SHP77 (cell line): ENCODE data around the gene CLDN7.

Experiments
- DNase-seq, 2 experiments: peaks; one replicate each; lab custom pipeline; 2025; lab: John Stamatoyannopoulos, UW

CLDN7 gene

GRCh38 chr17:7220593-7221277, 41.5 kb downstream of the CLDN7 start:
- peak; percentile 45 to 77 for DNase-seq

GRCh38 chr17:7219812-7220592, 42.3 kb downstream of the CLDN7 start, which contains the start of the genes ACADVL and DLG4:
TSS of gene ACADVL (plus strand) at chr17:7219938. CDS start at chr17:7219985, 47 bp downstream.
TSS of gene DLG4 (minus strand) at chr17:7219836.
- DNase-seq, result peak; percentile 89 to 91

- no peak for DNase-seq
These were observed 43.0 kb downstream of the CLDN7 start for GRCh38 chr17:7219229-7219811.

- DNase-seq, result no peak
These were observed 43.5 kb downstream of the CLDN7 start for GRCh38 chr17:7218758-7219157.

GRCh38 chr17:7218166-7218565, 44.1 kb downstream of the CLDN7 start:
- DNase-seq, result no peak

- peak; percentile 39 to 73 for DNase-seq
These were observed 44.9 kb downstream of the CLDN7 start for GRCh38 chr17:7217113-7217987.

- DNase-seq, result no peak
These were observed 45.8 kb downstream of the CLDN7 start for GRCh38 chr17:7216242-7217112.

GRCh38 chr17:7215652-7216180, 46.6 kb downstream of the CLDN7 start:
- peak; percentile 15 to 34 for DNase-seq

- no peak for DNase-seq
These were observed 47.1 kb downstream of the CLDN7 start for GRCh38 chr17:7215136-7215638.

GRCh38 chr17:7214300-7215135, 47.8 kb downstream of the CLDN7 start:
- peak; percentile 99 for DNase-seq

- peak; percentile 92 to 94 for DNase-seq
These were observed 48.4 kb downstream of the CLDN7 start for GRCh38 chr17:7213895-7214299.

GRCh38 chr17:7211491-7212273, 50.6 kb downstream of the CLDN7 start:
- DNase-seq, result no peak
